A549 treated with AZD9567 at 1 μM for 4 hours (cell line): ENCODE measurements around the gene ZNF135. TPM values are rescaled to one million over a fixed set of nuclear protein-coding genes. Genes with fewer than 3 reads are reported as not detected.

Source experiments
- total RNA-seq: library from RNA; stranded (reverse); fragments of 200-300 nt; extraction: Qiagen RNA extraction; gene quantifications from 5 replicates; pipeline ENCODE4 v1.2.3, GENCODE V29; 2022; ENCODE audit not compliant: insufficient read depth

ZNF135 gene
- total RNA-seq, result not detected in 5 replicates

DNA sequence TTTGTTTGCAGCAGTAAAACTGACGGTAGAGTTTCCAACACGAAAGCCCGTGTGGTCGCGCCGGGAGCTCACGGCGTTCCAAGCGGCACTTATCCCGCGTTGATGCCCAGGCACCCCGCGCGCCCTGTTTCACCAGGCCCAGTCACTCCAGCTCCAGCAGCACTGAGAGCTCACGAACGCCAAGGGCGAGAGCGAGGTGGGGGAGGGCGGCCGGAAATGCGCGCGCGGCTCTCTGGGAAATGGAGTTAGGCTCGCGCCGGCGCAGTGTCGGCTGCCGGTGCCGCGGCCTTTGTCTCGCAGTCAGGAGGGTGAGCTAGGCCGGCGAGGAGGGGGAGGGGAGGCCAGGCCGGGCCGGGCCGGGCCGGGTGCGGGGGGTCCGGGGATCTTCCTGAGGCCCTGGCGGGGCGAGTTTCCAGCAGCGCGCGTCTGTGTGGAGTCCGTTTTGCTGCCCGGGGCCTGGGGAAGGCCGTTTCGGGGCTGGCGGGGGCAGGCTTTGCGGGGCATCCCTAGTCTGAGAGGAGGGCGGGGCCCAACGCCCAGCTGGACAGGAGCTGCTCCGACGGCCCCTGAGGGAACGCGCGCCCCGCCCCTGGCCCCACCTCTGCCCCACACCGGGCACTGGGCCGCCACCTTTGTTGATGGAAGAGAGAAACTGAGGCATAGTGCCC lies at the start of gene ZNF135:
ZNF135 (plus strand) TSS at position 280 of the 668 bp plus-strand sequence. CDS start 721 bp downstream, outside the sequence.

DNA sequence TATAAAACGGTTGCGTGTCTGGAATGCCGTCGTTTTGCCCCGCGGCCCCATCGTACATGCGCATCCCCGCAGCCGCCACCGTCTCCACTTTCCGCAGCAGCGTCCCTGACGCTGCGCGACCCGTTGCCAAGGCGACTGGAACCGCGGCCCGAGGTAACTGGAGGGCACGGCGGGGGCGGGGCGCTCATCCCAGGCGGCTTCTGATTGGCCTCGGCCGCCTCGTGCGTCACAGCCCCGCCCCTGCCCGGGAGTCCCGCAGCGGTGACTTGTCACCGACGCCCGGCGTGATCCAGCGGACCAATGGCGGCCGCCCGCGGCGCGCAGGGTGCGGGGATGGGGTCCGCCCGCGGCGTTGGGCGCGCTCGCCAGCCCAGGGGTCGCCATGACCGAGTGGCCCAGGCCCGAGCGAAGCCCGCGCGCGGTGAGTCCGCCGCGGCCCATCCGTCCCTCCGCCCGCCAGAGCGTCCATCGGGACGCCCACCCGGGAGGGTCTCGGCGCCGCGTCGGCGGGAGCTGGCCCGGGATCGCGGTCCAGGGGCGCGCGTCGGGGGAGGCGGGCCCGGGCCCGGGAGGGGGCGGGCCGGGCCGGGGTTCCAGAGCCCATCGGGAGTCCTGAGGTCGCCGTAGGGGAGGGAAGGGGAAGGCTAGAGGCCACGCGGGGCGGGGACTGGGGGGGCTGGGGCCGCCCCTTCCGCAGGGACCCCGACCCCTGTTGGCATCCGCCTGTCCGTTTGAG lies 25.2 kb upstream of the ZNF135 start, which contains the start of gene ZSCAN1:
ZSCAN1 (plus strand) TSS at position 285 of the 736 bp plus-strand sequence. CDS start 3,812 bp downstream, outside the sequence.

DNA sequence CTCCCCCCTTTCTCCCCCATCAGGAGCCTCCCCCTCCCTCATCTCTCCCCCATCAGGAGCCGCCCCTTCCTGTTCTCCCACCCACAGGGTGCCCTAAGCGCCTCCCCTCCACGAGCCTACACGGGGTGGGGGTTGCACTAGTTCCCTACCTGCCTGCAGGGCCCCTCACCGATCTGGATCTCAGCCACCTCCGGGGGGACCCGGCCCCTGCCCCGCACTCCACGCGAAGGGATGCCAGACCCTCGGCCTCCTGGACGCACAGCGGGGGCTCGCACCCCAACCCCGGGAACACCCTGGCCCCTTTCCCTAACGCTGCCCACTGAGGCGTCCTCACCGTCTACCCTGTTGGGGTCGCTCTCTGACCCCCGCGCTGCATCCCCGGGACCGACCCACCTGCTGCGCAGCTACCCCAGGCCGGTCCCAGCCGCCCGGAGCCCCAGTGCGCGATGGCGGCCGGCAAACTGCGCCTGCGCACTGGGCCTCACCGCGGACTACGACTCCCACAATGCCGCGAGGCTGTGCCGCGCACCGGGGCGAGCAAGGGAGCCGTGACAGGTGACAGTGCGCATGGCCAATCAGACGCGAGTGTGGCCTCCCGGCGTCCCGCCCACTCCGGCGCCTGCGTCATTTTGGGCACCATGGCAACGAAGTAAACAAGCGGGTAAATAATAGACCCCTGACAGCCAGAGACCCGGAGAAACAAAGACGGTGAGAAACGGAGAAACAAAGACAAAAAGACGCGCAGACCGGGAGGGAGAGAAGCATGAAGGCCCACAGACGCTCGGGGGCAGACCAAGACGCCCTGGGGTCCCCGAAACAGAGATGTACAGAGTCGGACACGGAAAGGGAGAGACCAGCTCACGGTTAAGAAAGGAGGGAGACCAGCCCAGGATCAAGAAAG lies 38.9 kb downstream of the ZNF135 start, which contains the start of gene ZSCAN18:
ZSCAN18 (minus strand) TSS at position 451 of the 901 bp plus-strand sequence. CDS start 7,964 bp downstream, outside the sequence.

Other genes with a start within 250 kb of the ZNF135 start
- 4.9 to 7.3 TPM (median 5.0 TPM) in 5 replicates for gene ZNF552, start 244.4 kb upstream of the ZNF135 start, total RNA-seq
- 5.4 to 7.7 TPM (median 7.6 TPM) in 5 replicates for gene ZNF587B, start 229.0 kb upstream of the ZNF135 start, total RNA-seq
- gene ZNF587, start 209.4 kb upstream of the ZNF135 start, total RNA-seq, result 6.1 to 15.3 TPM (median 7.3 TPM) in 5 replicates
- gene ZNF814, start 170.2 kb upstream of the ZNF135 start, total RNA-seq, result 1.8 to 3.6 TPM (median 3.1 TPM) in 4 of 5 replicates, not detected in the other
- 2.7 to 4.3 TPM (median 3.4 TPM) in 5 replicates for gene ZNF417, start 142.7 kb upstream of the ZNF135 start, total RNA-seq
- gene ZNF418, start 123.9 kb upstream of the ZNF135 start, total RNA-seq, result 0.91 to 1.2 TPM (median 1.1 TPM) in 5 replicates
- gene ZNF256, start 111.6 kb upstream of the ZNF135 start, total RNA-seq, result 0.94 to 1.4 TPM (median 1.2 TPM) in 5 replicates
- gene C19orf18, start 84.7 kb upstream of the ZNF135 start, total RNA-seq, result 0.09 TPM in 1 of 5 replicates, not detected in the others
- 1.0 to 3.6 TPM (median 2.6 TPM) in 5 replicates for gene ZNF606, start 56.5 kb upstream of the ZNF135 start, total RNA-seq
- not detected in 5 replicates for gene ZSCAN1, start 25.3 kb upstream of the ZNF135 start, total RNA-seq
- gene ZSCAN18, start 38.9 kb downstream of the ZNF135 start, total RNA-seq, result 1.5 to 2.8 TPM (median 1.7 TPM) in 5 replicates
- gene ZNF329, start 91.5 kb downstream of the ZNF135 start, total RNA-seq, result 2.5 to 3.1 TPM (median 2.9 TPM) in 5 replicates
- gene ZNF274, start 123.8 kb downstream of the ZNF135 start, total RNA-seq, result 13.4 to 14.8 TPM (median 13.9 TPM) in 5 replicates
- 9.5 to 21.0 TPM (median 18.5 TPM) in 5 replicates for gene ZNF544, start 169.6 kb downstream of the ZNF135 start, total RNA-seq
- gene ZNF8, start 219.7 kb downstream of the ZNF135 start, total RNA-seq, result 0.81 to 1.6 TPM (median 1.0 TPM) in 5 replicates
- 93.1 to 105 TPM (median 103 TPM) in 5 replicates for gene ERVK3-1, start 246.1 kb downstream of the ZNF135 start, total RNA-seq